Measurements from ENCODE around the gene GLIS1.

The GLIS1 gene

DNA sequence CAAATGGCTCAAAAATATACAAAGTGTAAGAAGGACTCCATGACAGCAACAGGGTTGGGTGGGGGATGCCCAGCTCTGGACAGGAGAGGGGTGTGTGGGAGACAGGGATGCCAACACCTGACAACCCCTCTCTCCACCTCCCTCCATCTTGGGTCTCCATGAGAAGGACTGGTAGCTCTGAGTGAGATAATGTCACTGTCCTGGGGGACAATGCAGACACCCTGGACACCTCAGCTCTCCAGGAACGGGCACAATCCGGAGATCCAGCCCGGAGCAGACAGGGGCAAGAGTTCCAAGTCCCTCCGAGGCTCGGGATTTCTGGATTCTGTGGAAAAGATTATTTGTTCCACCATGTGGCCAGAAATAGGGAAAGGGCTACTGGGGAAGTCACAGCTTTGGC, 122.5 kb downstream of the GLIS1 start:
- TF ChIP-seq, protein P1, sequence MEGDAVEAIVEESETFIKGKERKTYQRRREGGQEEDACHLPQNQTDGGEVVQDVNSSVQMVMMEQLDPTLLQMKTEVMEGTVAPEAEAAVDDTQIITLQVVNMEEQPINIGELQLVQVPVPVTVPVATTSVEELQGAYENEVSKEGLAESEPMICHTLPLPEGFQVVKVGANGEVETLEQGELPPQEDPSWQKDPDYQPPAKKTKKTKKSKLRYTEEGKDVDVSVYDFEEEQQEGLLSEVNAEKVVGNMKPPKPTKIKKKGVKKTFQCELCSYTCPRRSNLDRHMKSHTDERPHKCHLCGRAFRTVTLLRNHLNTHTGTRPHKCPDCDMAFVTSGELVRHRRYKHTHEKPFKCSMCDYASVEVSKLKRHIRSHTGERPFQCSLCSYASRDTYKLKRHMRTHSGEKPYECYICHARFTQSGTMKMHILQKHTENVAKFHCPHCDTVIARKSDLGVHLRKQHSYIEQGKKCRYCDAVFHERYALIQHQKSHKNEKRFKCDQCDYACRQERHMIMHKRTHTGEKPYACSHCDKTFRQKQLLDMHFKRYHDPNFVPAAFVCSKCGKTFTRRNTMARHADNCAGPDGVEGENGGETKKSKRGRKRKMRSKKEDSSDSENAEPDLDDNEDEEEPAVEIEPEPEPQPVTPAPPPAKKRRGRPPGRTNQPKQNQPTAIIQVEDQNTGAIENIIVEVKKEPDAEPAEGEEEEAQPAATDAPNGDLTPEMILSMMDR (IDR thresholded peaks at IDR 0.05; ENCODE audit: insufficient read depth, low read length, missing control alignments) = no peak
- ChIA-PET CTCF (interaction anchor here (1.0 to 2.5 kb wide), 3 partner anchors 10 to 338 kb away, joined by 3 to 9 read pairs (median 3); no protein-coding TSS in a partner anchor), POLR2A (no interaction called here)
- DNase-seq (ENCODE audit: low read depth, low spot score) = no peak
- no peak overlapping the region for H3K4me3 ChIP-seq (ENCODE audit: low read depth, low read length)

DNA sequence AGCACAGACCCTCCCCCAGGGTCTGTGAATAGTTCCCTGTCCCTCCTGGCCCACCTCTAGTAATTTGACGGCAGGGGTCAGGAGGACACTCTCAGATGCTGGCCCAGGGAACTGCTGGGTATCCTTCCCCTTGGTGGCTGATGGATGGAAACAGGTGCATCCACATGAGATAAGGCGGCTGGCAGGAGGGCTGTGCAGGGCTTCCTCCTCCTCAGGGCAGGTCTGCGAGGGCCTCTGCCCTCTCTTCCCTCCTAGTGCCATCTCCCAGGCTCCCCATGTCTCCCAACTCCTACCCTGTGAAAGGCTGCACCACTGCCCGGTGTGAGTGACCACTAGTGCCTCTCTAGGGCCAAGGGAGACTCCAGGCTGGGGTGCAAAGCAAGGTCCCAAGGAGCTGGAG, 123.9 kb downstream of the GLIS1 start:
- DNase-seq (ENCODE audit: low read depth, low spot score) = no peak
- CTCF ChIA-PET = no interaction called here
- TF ChIP-seq, protein P1 (IDR thresholded peaks at IDR 0.05; ENCODE audit: insufficient read depth, low read length, missing control alignments) = no peak

DNA sequence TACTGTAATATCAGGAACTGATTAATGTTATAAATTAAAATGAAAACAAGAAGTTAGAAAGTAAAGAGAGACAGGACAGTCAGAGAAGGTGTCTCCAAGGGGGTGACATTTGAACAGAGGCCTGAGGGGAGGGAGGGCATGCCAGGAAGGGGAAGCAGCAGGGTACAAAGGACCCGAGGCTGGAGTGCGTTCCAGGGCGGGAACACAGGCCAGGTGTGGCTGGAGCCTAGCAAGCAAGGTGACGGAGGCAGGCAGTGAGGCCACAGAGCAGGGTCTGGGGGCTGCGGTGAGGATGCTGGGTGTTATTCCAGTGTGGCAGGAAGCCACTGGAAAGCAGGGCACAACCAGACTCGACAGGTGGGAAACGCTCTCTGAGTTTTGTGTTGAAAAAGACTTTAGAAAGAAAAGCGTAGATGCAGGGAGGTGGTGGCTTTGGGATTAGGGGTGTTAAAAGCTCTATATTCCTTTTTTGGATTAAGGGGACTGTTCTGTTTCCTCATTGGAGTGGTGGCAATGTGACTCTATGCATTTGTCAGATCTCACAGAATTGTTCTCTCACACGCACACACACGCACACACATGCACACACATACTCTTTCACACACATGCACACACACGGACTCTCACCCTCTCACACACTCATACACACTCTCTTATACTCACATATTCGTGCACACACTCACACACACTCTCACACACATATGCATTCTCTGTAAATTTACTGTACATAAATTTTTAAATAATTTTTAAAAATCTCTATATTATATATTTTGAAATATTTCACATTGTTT, 124.5 kb downstream of the GLIS1 start:
- CTCF ChIA-PET = no interaction called here
- DNase-seq (ENCODE audit: low read depth, low spot score) = no peak
- POLR2A ChIA-PET = no interaction called here
- TF ChIP-seq, protein P1 (IDR thresholded peaks at IDR 0.05; ENCODE audit: insufficient read depth, low read length, missing control alignments) = no peak
- no peak overlapping the region for H3K4me3 ChIP-seq (ENCODE audit: low read depth, low read length)

More for the DNA sequence above, 123.9 kb downstream of the GLIS1 start:
- POLR2A ChIA-PET = no interaction called here
- H3K4me3 ChIP-seq (ENCODE audit: low read depth, low read length) = no peak overlapping the region

DNA sequence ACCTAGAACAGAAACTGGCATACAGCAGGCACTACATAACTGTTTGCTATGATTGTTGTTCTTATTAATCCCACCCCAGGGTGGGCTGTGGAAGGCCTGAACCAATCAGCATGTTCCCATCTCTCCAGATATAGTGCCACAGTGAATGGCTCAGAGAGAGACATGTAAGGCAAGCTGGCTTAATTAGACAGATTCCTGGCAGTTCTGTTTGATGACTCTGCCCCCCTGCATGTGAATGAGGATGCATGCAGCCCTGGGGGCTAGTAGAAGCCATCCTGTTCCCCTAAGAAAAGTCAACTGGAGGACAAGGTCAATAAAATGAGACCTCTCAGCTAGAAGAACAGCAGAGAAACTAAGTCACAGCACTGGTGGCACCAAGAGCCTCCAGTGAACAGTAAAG, 130.3 kb downstream of the GLIS1 start:
- ChIA-PET POLR2A (no interaction called here), CTCF (no interaction called here)
- TF ChIP-seq, protein P1 (IDR thresholded peaks at IDR 0.05; ENCODE audit: insufficient read depth, low read length, missing control alignments) = no peak
- H3K4me3 ChIP-seq (ENCODE audit: low read depth, low read length) = no peak overlapping the region
- DNase-seq (ENCODE audit: low read depth, low spot score) = no peak

DNA sequence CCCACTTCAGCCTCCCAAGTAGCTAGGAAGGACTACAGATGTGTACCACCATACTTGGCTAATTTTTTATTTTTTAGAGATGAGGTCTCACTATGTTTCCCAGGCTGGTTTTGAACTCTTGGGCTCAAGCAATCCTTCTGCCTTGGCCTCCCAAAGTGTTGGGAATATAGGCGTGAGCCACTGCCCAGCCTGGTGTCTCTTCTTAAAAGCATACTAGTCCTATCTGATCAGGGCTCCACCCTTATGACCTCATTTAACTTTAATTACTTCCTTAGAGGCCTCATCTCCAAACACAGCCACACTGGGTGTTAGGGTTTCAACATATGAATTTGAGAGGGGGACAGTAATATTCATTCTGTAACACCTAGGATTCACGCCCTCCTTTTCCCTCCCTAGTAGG, 130.9 kb downstream of the GLIS1 start:
- no peak overlapping the region for H3K4me3 ChIP-seq (ENCODE audit: low read depth, low read length)
- DNase-seq (ENCODE audit: low read depth, low spot score) = no peak
- TF ChIP-seq, protein P1 (IDR thresholded peaks at IDR 0.05; ENCODE audit: insufficient read depth, low read length, missing control alignments) = no peak
- ChIA-PET CTCF (no interaction called here), POLR2A (no interaction called here)

DNA sequence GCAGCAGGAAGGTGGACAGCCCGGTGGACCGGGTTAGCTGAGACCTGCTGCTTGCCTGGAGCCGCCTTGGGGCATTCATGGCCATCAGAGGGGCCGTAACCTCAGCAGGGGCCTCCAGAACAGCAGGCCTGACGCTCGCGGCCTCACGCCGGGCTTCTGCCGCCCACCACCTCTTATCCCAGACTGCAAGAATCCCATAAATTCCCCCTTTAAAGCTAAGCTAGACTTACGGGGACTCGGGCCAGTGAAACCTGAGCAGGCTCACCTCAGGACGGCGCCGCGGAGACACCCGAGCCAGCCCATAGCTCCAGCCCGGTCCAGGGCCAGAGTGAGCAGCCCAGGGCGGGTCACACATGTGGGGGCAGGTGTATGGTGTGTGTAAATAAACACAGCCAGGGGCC, 132.3 kb downstream of the GLIS1 start:
- H3K4me3 ChIP-seq (ENCODE audit: low read depth, low read length) = no peak overlapping the region
- TF ChIP-seq, protein P1 (IDR thresholded peaks at IDR 0.05; ENCODE audit: insufficient read depth, low read length, missing control alignments) = no peak
- CTCF ChIA-PET = no interaction called here
- POLR2A ChIA-PET = no interaction called here
- no peak for DNase-seq (ENCODE audit: low read depth, low spot score)
